Vagina (tissue), 2 donors: ENCODE data around the gene TENM4.

Source experiments
- CTCF ChIP-seq, 3 experiments: fragments of 450-650 bp in 2 of 3; fragments of 200-600 bp in 1 of 3; sonication (generic) in 1 of 3; IDR thresholded peaks; one replicate each; pipeline ENCODE4 v1.5.1; 2017 to 2019; ENCODE audit warnings: antibody characterized with exemption in 3 of 3, mild to moderate bottlenecking in 2 of 3, moderate library complexity in 2 of 3
- POLR2A ChIP-seq, 2 donors: fragments of 450-650 bp; IDR thresholded peaks; one replicate each; pipeline ENCODE4 v1.6.1; 2017; ENCODE audit warnings: antibody characterized with exemption in 2 of 2, mild to moderate bottlenecking in 2 of 2, moderate library complexity in 2 of 2
- POLR2AphosphoS5 ChIP-seq, 2 donors: sonication (generic); formaldehyde crosslinking; IDR thresholded peaks; one replicate each; pipeline ENCODE4 v1.9.0; 2017; ENCODE audit warnings: antibody characterized with exemption in 2 of 2, mild to moderate bottlenecking in 2 of 2, low read depth in 1 of 2; ENCODE audit not compliant: insufficient read depth in 1 of 2

- TF ChIP-seq CTCF (IDR thresholded peaks at IDR 0.05) (no peak), POLR2AphosphoS5 (IDR thresholded peaks at IDR 0.05; ENCODE audit: insufficient read depth in 1 of 2, low read depth in 1 of 2) (no peak), POLR2A (IDR thresholded peaks at IDR 0.05) (no peak)
Observed at GRCh38 chr11:78996007-78996406, 444.8 kb downstream of the TENM4 start.
